CD14-positive monocyte (primary cell): ENCODE data around the gene PPP2R3B. TPM values are rescaled to one million over a fixed set of nuclear protein-coding genes. Genes with fewer than 3 reads are reported as not detected.
A peak's percentile ranks its signal among the peaks of the same experiment; 100 is the strongest.
"Not testable (repeated sequence)": the region's sequence is repeated elsewhere in the genome, so short reads cannot be mapped to it uniquely, and the experiment has no call there.

Experiments used
- DNase-seq, 3 donors: peaks; one replicate each; pipeline ENCODE4 v3.0.0-alpha.2; 2011 to 2022
- H2AFZ ChIP-seq: 2 replicates; pipeline ENCODE4 v1.6.0; 2012; ENCODE audit warnings: mild to moderate bottlenecking, low read depth, low read length, inconsistent platforms; ENCODE audit not compliant: insufficient read depth, poor library complexity, severe bottlenecking
- H3K27ac ChIP-seq, 2 donors: 1 replicate in 1 of 2; 2 replicates in 1 of 2; pipeline ENCODE4 v1.5.1; 2012 to 2013; ENCODE audit warnings: low read length in 2 of 2, control low read depth in 1 of 2, inconsistent platforms in 1 of 2, low read depth in 1 of 2, mild to moderate bottlenecking in 1 of 2
- H3K27me3 ChIP-seq, 2 donors: one replicate each; pipeline versions ENCODE4 v1.6.0 to v1.6.1; 2011 to 2013; ENCODE audit warnings: low read length in 2 of 2; ENCODE audit not compliant: control insufficient read depth in 2 of 2, insufficient read depth in 2 of 2
- H3K36me3 ChIP-seq, 2 donors: replicated peaks in 1 of 2; 1 replicate in 1 of 2; 2 replicates in 1 of 2; pipeline versions ENCODE4 v1.5.1 to v1.6.1; 2012 to 2013; ENCODE audit warnings: low read length in 2 of 2, control low read depth in 1 of 2, inconsistent platforms in 1 of 2, mild to moderate bottlenecking in 1 of 2; ENCODE audit not compliant: insufficient read depth in 2 of 2, control insufficient read depth in 1 of 2
- H3K4me1 ChIP-seq, 2 donors: 1 replicate in 1 of 2; 2 replicates in 1 of 2; pipeline versions ENCODE4 v1.5.1 to v1.6.1; 2012 to 2013; ENCODE audit warnings: low read length in 2 of 2, control low read depth in 1 of 2, inconsistent platforms in 1 of 2, mild to moderate bottlenecking in 1 of 2, moderate library complexity in 1 of 2; ENCODE audit not compliant: insufficient read depth in 2 of 2, control insufficient read depth in 1 of 2
- H3K4me2 ChIP-seq: replicated peaks from 2 replicates; pipeline ENCODE3; 2012; ENCODE audit warnings: low read length, moderate library complexity, mild to moderate bottlenecking; ENCODE audit not compliant: poor library complexity, severe bottlenecking; ENCODE audit errors: extremely low read depth
- H3K4me3 ChIP-seq, 3 experiments: fragments of 200-600 bp in 1 of 3; sonication (generic) in 1 of 3; replicated peaks in 1 of 3; 1 replicate in 2 of 3; 2 replicates in 1 of 3; pipeline ENCODE4 v1.5.1; 2011 to 2013; ENCODE audit warnings: low read length in 3 of 3, mild to moderate bottlenecking in 3 of 3, control low read depth in 2 of 3, low read depth in 2 of 3, inconsistent platforms in 1 of 3, moderate library complexity in 1 of 3
- H3K79me2 ChIP-seq: 2 replicates; pipeline ENCODE4 v1.6.0; 2012; ENCODE audit warnings: mild to moderate bottlenecking, control low read depth, inconsistent platforms, low read length, moderate library complexity; ENCODE audit not compliant: insufficient read depth
- H3K9ac ChIP-seq: 2 replicates; pipeline ENCODE4 v1.6.0; 2017; ENCODE audit warnings: low read length, mild to moderate bottlenecking; ENCODE audit not compliant: insufficient read depth, poor library complexity, severe bottlenecking
- H3K9me3 ChIP-seq, 2 donors: replicated peaks in 1 of 2; 1 replicate in 1 of 2; 2 replicates in 1 of 2; pipeline versions ENCODE4 v1.5.1 to v1.6.1; 2012 to 2013; ENCODE audit warnings: low read length in 2 of 2, control low read depth in 1 of 2; ENCODE audit not compliant: control insufficient read depth in 1 of 2, insufficient read depth in 1 of 2
- H4K20me1 ChIP-seq: 2 replicates; pipeline ENCODE4 v1.6.0; 2012; ENCODE audit warnings: mild to moderate bottlenecking, low read length, control low read depth, moderate library complexity; ENCODE audit not compliant: insufficient read depth
- H3K27ac Mint-ChIP-seq, 7 donors: one replicate each; pipeline ENCODE4 v1.8.0; 2020; ENCODE audit warnings: mild to moderate bottlenecking in 7 of 7, mixed read lengths in 7 of 7, moderate library complexity in 6 of 7, inconsistent platforms in 2 of 7
- H3K27me3 Mint-ChIP-seq, 3 donors: one replicate each; pipeline ENCODE4 v1.8.0; 2021 to 2022; ENCODE audit warnings: low read depth in 3 of 3, mild to moderate bottlenecking in 3 of 3, mixed read lengths in 3 of 3, moderate library complexity in 3 of 3, inconsistent platforms in 1 of 3
- H3K36me3 Mint-ChIP-seq, 2 donors: one replicate each; pipeline ENCODE4 v1.8.0; 2020; ENCODE audit warnings: mixed read lengths in 2 of 2, inconsistent platforms in 1 of 2, mild to moderate bottlenecking in 1 of 2
- H3K4me1 Mint-ChIP-seq: one replicate; pipeline ENCODE4 v1.8.0; 2020; ENCODE audit warnings: mild to moderate bottlenecking, mixed read lengths
- H3K4me3 Mint-ChIP-seq, 2 donors: one replicate each; pipeline ENCODE4 v1.8.0; 2020; ENCODE audit warnings: mild to moderate bottlenecking in 2 of 2, mixed read lengths in 2 of 2, moderate library complexity in 1 of 2
- H3K9me3 Mint-ChIP-seq, 7 donors: one replicate each; pipeline ENCODE4 v1.8.0; 2020 to 2022; ENCODE audit warnings: mixed read lengths in 7 of 7, mild to moderate bottlenecking in 6 of 7, moderate library complexity in 6 of 7, inconsistent platforms in 2 of 7
- WGBS: methylation state at CpG from one replicate; pipeline ENCODE4 v1.1.5; 2013; ENCODE audit warnings: missing lambda C conversion rate; ENCODE audit not compliant: insufficient coverage; 5-methylcytosine and 5-hydroxymethylcytosine counted together
- intact Hi-C, 2 donors: fragments of 100-400 bp; cut with micrococcal nuclease; formaldehyde crosslinking; loops; one replicate each; pipeline versions ENCODE4 v1.15.0 to v1.15.1; 2023
- polyA plus RNA-seq, 3 donors: library from polyadenylated mRNA; depleted of rRNA in 1 of 3; unstranded in 2 of 3; stranded (reverse) in 1 of 3; fragments of 300-500 nt in 2 of 3; fragments of >200 nt in 1 of 3; fragmentation: Illumina TruSeq in 2 of 3; gene quantifications; 1 replicate in 2 of 3; 2 replicates in 1 of 3; pipeline ENCODE4 v1.2.3, GENCODE V29; 2012 to 2021
- TF ChIP-seq, protein P1 (sequence below): fragments of 200-600 bp; IDR thresholded peaks from one replicate; pipeline ENCODE4 v1.8.0; 2022; ENCODE audit warnings: antibody characterized with exemption, mild to moderate bottlenecking

The PPP2R3B gene
- polyA plus RNA-seq, 3 donors, result 2.1 to 9.0 (median 2.3) TPM

DNA sequence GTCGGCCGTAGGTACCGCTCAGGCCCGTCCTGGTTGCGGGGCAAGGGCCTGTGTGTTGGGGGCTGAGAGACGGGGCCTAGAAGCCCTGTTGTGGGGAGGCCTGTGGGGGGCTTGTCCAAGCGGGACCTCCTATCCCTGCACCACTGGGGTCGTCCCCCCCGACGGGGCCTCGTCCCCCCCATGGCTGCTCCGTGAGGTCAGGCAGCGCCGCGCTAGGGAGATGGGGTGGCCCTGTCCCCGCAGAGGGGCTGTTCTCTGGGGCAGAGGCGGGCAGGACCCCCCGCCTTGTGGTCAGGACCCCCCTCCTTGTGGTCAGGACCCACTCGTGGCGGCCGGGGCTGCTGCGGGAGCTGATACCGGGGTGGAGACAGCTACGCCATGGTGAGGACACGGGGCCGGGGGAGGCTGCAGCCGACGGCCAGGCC, 56.0 kb downstream of the PPP2R3B start:
- no peak overlapping the region for H3K4me3 ChIP-seq
- H3K9ac ChIP-seq, result no peak overlapping the region
- no peak overlapping the region for H3K27ac ChIP-seq
- no peaks in the 10 kb centered on the region for H3K4me1 ChIP-seq
- H3K9me3 ChIP-seq, result peaks cover 0 to 15% of the 10 kb centered on the region in 2 donors
- Mint-ChIP-seq H3K4me1 (no peaks in the 10 kb centered on the region), H3K9me3 (peaks cover 0 to 20% (median 10%) of the 10 kb centered on the region in 7 donors), H3K4me3 (no peak overlapping the region), H3K27me3 (peaks cover 15 to 37% (median 24%) of the 10 kb centered on the region in 3 donors), H3K27ac (no peak overlapping the region), H3K36me3 (peaks cover 4 to 23% of the 10 kb centered on the region in 2 donors)
- no peaks in the 10 kb centered on the region for H3K36me3 ChIP-seq
- H3K27me3 ChIP-seq, result peaks cover 0 to 21% of the 10 kb centered on the region in 2 donors
- TF ChIP-seq, protein P1, sequence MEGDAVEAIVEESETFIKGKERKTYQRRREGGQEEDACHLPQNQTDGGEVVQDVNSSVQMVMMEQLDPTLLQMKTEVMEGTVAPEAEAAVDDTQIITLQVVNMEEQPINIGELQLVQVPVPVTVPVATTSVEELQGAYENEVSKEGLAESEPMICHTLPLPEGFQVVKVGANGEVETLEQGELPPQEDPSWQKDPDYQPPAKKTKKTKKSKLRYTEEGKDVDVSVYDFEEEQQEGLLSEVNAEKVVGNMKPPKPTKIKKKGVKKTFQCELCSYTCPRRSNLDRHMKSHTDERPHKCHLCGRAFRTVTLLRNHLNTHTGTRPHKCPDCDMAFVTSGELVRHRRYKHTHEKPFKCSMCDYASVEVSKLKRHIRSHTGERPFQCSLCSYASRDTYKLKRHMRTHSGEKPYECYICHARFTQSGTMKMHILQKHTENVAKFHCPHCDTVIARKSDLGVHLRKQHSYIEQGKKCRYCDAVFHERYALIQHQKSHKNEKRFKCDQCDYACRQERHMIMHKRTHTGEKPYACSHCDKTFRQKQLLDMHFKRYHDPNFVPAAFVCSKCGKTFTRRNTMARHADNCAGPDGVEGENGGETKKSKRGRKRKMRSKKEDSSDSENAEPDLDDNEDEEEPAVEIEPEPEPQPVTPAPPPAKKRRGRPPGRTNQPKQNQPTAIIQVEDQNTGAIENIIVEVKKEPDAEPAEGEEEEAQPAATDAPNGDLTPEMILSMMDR, result no peak
- intact Hi-C loops, result no loop called here
- no peak for DNase-seq
- WGBS, result 17% methylated on average over 21 of the region's 28 CpGs
- H4K20me1 ChIP-seq, result no peaks in the 10 kb centered on the region
- no peak overlapping the region for H2AFZ ChIP-seq
- no peaks in the 10 kb centered on the region for H3K79me2 ChIP-seq
- no peak overlapping the region for H3K4me2 ChIP-seq

DNA sequence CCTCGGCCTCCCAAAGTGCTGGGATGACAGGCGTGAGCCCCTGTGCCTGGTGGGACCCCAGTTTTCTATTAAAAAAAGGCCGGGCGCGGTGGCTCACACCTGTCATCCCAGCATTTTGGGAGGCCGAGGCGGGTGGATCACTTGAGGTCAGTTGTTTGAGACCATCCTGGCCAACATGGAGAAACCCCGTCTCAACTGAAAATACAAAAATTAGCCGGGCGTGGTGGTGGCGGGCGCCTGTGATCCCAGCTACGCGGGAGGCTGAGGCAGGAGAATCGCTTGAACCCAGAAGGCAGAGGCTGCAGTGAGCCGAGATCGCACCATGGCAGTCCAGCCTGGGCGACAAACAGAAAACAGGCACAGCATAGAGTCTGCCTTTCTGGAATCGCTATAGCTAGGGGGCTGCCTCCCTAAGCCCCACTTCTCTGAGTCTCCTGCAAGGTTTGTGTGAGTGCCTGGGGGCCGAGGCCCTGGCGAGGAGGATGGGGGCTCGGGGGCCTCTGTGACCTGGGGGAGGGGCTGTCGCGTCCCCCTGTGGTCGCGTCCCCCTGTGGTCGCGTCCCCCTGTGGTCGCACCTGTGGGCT, 56.5 kb downstream of the PPP2R3B start:
- H3K9me3 Mint-ChIP-seq, result peaks cover 0 to 15% (median 7%) of the 10 kb centered on the region in 7 donors
- H3K79me2 ChIP-seq, H3K4me2 ChIP-seq, DNase-seq, H3K4me1 Mint-ChIP-seq, H3K27ac ChIP-seq, intact Hi-C loops, H3K9ac ChIP-seq, H4K20me1 ChIP-seq, H2AFZ ChIP-seq, H3K27ac Mint-ChIP-seq, H3K4me3 ChIP-seq, H3K36me3 ChIP-seq, H3K4me1 ChIP-seq: not testable (repeated sequence)
- Histone ChIP-seq H3K9me3 (peaks cover 0 to 10% of the 10 kb centered on the region in 2 donors), H3K27me3 (peaks cover 0 to 21% of the 10 kb centered on the region in 2 donors)
- H3K36me3 Mint-ChIP-seq, result peaks cover 2 to 18% of the 10 kb centered on the region in 2 donors
- peaks cover 15 to 41% (median 24%) of the 10 kb centered on the region in 3 donors for H3K27me3 Mint-ChIP-seq
- peak overlapping the region in 1 of 2 donors; percentile 53 for H3K4me3 Mint-ChIP-seq
- WGBS, result 88% methylated on average over 21 of the region's 29 CpGs
